ENCODE measurements around the gene SPTBN4.

Gene SPTBN4

DNA sequence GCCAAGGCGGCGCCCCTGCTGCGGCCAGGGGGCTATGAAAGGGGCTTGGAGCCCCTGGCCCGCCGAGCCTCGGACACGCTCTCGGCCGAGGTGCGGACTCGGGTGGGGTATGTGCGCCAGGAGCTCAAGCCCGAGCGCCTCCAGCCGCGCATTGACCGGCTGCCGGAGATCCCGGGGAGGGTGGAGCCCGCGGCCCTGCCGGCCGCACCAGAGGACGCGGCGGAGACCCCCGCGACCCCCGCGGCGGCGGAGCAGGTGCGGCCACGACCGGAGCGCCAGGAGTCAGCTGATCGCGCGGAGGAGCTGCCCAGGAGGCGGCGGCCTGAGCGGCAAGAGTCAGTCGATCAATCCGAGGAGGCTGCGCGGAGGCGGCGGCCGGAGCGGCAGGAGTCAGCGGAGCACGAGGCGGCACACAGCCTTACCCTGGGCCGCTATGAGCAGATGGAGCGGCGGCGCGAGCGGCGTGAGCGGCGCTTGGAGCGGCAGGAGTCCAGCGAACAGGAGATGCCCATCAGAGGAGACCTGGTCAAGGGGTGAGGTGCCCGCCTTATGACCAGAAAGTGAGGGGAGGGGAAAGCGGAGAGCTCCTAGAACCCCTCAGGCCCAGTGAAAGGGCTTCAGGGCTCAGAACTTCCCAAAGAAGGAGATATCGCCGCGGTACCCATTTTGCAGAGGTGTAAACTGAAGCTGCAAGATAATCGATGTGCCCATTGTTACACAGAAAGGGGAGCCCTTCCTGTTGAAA lies 101.1 kb downstream of the SPTBN4 start:
- DNase-seq = no peak

DNA sequence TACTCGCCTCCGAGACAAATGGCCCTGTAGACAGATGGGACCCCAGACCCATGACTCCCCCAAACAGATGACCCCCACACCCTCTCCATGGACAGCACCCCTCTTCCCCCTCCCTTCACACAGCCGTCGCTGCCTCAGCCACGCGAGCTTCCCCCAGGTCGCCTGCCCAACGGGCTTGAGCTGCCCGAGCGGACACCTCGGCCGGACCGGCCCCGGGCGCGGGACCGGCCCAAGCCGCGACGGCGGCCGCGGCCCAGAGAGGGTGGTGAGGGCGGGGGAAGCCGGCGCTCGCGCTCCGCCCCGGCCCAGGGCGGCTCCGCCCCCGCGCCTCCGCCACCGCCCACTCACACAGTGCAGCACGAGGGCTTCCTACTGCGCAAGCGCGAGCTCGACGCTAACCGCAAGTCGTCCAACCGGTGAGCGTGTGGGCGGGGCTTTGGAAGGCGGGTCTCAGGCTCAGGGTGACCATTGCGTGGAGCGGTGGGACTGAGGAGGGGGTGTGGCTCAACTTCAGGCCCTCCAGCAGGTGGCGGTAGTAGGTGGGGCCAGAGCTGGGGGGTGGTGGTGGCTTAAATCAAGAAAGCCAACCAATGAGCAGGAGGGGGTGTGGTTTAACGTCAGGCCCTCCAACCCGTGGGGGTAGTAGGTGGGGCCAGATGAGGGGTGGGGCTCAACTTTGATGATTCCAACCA lies 103.7 kb downstream of the SPTBN4 start:
- DNase-seq = peak; percentile 99

DNA sequence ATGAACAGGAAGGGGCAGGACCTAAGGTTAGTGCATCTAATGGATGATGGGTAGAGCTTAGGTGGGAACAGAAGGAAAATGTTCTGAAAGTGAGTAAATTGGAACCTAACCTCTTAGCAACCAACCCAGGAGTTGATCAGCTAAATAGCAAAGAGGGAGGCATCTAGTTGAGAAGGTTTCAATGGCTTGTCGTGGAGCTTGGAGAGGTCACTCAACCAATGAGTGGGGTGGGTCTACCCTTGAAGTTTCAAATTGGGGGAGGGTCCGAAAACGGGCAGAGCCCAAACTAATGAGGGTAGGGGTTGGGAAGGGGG lies 104.2 kb downstream of the SPTBN4 start:
- no peak for DNase-seq

DNA sequence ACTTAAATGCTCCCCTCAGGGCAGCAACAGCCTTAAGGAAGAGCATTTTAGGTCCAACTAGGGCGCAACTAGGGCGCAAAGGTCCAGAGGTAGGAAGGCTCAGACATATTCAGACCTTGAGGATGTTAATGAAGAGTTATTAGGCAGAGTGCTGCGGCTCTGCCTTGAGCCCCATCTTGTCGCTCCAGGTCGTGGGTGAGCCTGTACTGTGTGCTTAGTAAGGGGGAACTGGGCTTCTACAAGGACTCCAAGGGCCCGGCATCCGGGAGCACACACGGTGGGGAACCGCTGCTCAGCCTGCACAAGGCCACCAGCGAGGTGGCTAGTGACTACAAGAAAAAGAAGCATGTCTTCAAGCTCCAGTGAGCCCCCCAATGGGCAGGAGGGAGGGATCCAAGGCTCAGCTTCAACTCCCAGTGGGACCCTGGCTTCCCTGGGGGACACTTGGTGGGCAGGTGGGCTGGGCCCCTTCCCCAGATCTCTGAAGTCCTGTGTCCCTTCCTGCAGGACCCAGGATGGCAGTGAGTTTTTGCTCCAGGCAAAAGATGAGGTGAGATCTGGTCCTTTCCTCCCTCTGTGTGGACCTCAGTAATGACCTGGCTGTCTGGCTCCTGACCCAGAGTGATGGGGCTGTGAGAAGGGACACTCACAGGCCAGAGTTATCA lies 105.2 kb downstream of the SPTBN4 start:
- DNase-seq = no peak

DNA sequence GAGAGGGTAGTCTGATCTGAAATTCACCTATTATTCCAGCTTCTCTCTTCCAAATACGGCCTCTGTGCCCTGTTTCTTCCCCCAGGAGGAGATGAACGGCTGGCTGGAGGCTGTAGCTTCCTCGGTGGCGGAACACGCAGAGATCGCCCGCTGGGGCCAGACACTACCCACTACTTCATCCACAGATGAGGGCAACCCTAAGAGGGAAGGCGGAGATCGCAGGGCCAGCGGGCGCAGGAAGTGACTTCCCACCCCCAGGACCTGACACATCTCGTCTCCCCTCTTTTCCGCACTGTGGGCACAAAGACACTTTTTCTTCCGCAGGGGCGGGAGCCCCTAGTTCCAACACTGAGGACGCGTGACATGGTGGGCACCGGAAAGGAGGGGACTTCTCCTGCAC lies 108.5 kb downstream of the SPTBN4 start:
- DNase-seq = no peak

DNA sequence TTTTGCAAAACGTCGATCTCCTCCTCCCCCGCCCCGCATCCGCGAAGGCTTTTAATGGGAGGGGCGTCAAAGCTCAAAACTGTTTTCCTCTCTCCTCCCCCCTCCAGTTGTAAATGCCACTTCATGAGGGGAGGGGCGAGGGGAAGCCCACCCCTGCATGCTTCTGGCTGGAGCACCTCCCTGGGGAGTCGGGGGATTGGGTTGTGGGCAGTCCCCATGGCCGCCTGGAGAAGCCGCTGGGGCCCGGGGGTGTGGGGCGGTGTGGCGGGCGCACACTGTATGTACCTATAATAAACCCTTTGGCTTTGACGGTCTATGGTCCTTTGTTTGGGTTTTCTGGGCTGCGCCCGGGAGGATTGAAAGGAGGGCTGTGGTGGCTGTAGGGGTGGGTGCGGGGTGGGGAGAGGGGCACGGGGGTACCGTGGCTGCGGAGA lies 109.4 kb downstream of the SPTBN4 start:
- DNase-seq = peak; percentile 64

DNA sequence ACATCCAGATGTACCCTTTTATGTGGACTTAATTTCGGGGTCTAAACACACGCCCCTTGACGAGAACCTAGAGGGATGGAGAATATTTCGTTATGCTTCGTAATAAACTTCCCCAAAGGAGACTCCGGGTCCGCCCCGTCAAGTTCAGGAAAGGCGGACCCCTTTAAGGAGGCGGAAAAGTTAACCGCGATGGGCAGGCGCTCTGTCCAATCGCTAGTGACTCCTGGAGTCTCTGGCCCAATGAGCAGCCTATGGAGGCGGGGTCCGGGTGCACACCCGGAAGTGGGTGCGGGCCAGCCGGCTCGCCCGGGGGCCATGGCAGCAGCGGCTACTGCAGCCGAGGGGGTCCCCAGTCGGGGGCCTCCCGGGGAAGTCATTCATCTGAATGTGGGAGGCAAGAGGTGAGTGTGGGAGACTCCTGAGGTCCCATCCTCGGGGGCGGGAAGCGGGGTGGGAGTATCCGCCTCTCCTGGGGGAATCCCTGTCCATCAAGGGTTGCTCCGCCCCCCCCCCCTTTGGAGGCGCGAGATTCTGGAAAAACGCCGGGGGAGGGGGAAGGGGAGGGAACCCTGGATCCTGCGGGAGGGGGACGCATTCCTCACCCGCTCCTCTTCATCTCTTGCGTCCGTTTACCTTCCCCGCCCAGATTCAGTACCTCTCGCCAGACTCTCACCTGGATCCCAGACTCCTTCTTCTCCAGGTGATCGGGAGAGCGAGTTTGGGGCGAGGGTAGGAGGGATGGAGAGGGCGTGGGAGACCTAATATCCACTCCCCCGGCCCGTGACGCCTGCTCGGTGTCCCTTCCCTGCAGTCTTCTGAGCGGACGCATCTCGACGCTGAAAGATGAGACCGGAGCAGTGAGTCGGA lies 110.0 kb downstream of the SPTBN4 start, which contains the start of gene SHKBP1:
Gene SHKBP1, plus strand, starts transcription at position 289 of the 867 bp plus-strand sequence. Its CDS starts 27 bp downstream, at position 316.
- DNase-seq = peak; percentile 97

DNA sequence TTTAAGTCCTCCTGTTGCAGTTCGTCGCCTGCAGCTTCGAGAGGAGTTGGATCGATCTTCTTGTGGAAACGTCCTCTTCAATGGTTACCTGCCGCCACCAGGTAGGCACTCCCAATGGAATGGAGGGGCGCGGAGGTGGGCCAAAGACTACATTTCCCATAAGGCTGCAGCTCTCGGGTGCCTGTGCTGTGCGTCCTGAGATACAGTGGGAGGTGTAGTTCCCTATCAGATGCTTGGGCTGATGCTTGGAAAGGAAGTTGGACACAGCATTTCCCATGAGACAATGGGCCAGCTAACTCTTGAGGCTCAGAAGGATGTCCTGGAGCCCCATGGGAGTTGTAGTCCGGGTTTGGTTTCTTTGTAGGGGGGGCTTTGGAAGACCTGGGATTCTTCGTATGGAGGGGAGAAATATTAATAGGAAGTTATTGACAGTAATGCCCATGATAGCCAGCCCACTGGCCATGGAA lies 111.7 kb downstream of the SPTBN4 start:
- peak; percentile 72 for DNase-seq

DNA sequence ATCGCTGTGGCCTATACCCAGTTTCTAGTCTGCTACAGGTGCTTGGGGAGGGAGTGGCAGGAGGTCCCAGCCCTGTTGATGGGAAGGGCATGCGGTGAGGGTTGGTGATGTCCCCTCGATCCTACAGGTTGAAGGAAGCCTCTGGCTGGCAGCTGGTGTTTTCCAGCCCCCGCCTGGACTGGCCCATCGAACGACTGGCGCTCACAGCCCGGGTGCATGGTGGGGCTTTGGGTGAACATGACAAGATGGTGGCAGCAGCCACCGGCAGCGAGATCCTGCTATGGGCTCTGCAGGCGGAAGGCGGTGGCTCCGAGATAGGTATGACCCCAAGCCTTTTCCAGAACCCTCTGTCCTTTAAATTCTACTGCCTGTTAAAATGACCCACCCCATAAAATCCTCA lies 113.8 kb downstream of the SPTBN4 start:
- no peak for DNase-seq

DNA sequence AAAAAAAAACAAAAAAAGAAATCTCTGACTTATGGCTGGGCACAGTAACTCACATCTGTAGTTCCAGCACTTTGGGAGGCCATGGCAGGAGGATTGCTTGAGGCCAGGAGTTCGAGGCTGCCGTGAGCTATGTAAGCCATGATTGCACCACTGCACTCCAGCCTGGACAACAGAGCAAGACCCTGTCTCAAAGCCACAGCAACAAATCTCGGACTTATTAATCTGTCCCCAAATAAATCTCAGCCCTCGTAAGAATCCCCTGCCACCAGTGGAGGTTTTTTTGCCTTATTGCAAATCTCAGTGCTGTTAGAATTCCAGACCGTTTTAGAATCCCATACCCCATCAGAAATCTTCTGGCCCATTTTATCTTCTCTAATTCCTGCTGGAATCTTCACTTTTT lies 114.7 kb downstream of the SPTBN4 start:
- no peak for DNase-seq

DNA sequence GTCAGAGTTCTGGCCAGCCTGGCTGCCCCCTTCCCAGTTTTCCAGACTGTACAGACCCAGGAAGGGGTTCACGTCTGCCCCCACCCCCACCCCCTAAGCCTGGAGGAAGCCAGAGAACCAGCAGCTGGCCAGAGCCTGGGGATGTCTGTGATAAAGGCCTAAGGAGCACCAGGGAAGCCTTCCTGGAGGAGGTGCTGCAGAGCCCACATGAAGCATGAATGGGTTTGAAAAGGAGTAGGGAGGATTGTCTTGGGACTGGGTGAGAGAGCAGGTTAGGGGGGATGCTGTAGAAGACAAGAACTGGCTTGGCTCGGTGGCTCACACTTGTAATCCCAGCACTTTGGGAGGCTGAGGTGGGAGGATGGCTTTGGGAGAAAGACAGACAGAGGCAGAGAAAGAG lies 115.7 kb downstream of the SPTBN4 start:
- DNase-seq = no peak

DNA sequence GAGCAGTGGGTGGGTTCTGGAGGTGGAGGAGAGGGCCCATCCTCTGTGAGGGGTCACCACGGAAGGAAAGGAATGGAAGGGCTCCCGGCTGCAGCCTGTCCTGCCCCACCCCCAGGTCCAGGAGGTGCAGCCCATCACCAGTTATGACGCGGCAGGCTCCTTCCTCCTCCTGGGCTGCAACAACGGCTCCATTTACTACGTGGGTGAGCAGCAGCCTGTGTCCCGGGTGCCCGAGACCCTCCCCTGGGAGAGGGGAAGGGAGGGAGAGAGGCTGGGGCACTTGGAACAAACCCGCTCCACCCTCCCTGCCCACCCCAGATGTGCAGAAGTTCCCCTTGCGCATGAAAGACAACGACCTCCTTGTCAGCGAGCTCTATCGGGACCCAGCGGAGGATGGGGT lies 116.5 kb downstream of the SPTBN4 start:
- DNase-seq = no peak

DNA sequence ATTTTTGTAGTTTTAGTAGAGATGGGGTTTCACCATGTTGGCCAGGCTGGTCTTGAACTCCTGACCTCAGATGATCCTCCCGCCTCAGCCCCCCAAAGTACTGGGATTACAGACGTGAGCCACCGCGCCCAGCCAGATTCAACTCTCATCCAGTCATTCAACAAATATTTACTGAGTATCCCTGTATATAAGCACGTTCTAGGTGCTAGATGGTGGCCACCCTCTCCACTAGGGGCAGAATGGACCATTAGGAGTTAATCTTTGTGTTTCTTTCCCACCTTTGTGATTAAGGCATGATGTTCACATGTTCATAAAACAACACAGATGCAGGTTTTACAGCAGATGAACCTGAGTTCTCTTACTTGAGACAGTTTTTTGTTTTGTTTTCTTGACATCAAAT lies 117.2 kb downstream of the SPTBN4 start:
- no peak for DNase-seq

DNA sequence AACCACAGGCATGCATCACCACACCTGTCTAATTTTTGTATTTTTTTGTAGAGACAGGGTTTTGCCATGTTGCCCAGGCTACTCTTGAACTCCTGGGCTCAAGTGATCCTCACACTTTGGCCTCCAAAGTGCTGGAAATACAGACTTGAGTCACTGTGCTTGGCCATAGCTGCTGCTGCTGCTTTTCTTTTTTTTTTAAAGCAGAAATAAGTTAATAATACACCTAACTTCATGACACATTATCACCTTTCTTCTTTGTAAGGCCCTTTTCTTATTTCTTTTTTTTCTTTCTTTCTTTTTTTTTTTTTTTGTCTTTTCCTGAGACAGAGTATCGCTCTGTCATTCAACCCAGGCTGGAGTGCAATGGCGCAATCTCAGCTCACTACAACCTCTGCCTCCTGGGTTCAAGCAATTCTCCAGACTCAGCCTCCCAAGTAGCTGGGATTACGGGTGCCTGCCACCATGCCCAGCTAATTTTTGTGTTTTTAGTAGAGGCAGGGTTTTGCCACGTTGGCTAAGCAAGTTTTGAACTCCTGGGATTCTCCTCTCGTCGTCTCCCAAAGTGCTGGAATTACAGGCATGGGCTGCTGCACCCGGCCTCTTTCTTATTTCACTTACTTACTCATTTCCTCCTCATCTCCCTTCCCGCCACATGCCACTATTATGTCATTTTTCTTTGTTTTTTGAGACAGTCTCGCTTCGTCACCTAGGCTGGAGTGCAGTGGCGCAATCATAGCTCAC lies 118.6 kb downstream of the SPTBN4 start:
- no peak for DNase-seq

DNA sequence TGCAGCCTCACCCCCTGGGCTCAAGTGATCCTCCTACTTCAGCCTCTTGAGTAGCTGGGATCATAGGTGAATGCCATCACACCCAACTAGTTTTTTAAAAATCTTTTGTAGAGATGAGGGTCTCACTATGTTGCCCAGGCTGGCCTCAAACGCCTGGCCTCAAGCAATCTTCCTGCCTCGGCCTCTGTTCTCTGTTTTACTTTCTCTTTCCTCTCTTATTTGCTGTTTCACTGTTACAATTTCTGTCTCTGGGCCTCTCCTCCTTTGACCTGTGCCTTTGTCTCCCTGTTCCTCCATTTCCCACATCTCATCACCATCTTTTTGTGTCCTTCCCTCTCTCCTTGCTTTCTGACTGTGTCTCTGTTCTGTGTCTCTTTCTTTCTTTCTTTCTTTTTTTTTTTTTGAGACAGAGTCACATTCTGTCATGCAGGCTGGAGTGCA lies 119.2 kb downstream of the SPTBN4 start:
- DNase-seq = no peak

DNA sequence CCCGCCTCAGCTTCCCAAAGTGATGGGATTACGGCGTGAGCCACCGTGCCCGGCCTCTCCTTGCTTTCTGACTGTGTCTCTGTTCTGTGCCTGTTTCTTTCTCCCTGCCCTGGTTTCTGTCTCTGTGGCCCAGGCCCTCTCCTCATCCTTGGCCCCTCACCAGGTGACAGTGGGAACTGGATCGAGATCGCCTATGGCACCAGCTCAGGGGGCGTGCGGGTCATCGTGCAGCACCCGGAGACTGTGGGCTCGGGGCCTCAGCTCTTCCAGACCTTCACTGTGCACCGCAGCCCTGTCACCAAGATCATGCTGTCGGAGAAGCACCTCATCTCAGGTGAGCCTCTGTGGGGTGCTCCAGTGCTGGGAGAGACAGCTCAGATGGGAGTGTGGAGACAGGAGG lies 119.8 kb downstream of the SPTBN4 start:
- DNase-seq = no peak

DNA sequence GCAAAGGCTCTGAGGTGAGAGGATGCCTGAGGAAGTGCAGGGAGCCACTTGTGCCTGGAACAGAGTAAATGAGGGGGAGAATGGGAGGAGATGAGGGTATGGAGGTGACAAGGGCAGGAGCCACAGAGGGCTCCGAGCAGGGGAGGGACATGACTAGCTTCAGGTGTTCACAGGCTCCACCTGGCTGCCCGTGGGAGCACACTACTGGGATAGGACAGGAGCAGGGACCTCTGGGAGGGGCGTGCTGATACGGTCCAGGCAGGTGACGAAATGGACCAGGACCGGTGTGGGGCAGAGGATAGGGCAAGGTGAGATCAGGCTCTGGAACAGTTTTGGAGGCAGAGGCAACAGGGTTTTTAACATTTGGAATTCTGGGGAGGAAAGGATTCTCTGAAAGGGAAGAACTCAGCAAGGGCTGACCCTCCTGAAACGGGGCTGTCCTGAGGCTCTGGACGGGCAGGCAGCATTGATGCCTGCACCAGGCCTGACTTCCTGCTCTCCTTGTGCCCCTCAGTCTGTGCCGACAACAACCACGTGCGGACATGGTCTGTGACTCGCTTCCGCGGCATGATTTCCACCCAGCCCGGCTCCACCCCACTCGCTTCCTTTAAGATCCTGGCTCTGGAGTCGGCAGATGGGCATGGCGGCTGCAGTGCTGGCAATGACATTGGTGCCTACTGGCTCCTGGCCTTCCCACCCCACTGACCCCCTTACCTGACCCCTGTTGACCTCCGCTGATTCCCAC lies 121.5 kb downstream of the SPTBN4 start:
- peak; percentile 71 for DNase-seq

DNA sequence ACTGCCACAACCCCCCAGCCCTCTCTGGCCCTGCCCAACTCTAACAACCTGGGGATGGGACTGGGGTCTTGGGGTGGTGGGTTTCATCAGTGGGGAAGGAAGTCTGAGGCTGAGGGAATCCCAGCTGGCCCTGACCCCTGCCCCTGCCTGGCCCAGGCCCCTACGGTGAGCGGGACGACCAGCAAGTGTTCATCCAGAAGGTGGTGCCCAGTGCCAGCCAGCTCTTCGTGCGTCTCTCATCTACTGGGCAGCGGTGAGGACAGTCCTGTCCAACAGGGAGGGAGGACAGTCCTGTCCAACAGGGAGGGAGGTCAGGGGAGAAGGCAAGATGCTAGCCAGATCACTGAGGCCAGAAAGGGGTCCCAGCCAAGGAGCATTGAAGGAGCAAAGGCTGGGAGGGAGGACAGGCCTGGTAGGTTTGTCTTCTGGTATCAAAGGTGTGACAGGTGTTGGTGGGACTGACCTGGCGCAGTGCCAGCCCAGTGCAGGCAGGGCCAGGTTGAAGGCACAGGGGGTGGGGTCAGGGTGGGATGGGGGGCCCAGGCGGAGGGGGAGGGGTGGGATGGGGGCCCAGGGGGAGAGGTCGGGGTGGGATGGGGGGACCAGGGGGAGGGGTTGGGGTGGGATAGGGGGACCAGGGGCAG lies 122.2 kb downstream of the SPTBN4 start:
- DNase-seq = no peak

DNA sequence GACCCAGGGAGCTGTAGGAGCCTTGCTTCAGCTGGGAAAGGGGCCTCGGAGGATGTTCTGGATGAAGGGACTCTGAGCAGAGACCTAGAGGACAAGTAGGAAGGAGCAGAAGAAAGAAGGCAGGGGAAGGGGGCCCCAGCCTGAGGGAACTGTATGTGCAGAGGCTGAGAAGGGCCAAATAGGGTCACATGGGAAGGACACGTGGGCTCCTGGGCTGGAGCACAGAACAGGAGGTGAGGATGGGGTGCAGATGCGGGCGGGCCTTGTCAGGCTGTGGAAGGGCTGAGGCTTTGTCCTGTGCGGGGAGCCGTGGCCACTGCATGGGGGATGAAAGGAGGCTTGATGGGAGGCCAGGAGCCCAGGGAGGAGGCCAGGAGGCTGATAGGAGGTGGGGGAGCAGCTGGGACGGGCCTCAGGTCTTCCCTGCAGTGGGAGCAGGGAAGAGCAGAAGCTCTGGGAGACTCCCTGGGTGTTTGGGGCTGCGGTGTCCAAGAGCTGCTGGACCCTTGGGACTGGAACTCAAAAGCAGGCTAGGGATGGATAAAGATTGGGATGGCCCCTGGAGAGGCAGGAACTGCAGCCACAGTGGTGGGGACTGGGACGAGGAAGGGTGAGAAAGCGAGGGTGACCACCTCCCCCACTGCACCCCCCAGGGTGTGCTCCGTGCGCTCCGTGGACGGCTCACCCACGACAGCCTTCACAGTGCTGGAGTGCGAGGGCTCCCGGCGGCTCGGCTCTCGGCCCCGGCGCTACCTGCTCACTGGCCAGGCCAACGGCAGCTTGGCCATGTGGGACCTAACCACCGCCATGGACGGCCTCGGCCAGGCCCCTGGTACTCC lies 123.0 kb downstream of the SPTBN4 start:
- DNase-seq = no peak

Measured in islet precursor cell (in vitro differentiated cells).